IPS DF 19.7 (cell line): ENCODE results near the gene GATAD2A.
"Not testable (repeated sequence)": the region's sequence is repeated elsewhere in the genome, so short reads cannot be mapped to it uniquely, and the experiment has no call there.

Source experiments
- DNase-seq: peaks from one replicate; pipeline ENCODE4 v3.0.0-alpha.2; 2013; ENCODE audit warnings: low read depth, low spot score

The GATAD2A gene

GRCh38 chr19:19388568-19389555, 16.6 kb upstream of the GATAD2A start:
- no peak for DNase-seq

DNA sequence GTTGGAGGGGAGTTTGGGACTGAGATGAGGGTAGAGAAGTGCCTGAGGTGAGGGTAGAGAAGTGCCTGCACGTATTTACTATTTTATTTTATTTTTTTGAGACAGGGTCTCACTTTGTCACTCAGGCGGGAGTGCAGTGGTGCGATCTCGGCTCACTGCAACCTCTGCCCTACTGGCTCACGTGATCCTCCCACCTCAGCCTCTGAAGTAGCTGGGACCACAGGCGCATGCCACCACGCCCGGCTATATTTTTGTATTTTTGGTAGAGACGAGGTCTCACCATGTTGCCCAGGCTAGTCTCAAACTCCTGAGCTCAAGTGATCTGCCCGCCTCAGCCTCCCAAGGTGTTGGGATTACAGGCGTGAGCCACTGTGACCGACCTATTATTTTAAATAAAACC, 15.8 kb upstream of the GATAD2A start:
- not testable (repeated sequence) for DNase-seq

DNA sequence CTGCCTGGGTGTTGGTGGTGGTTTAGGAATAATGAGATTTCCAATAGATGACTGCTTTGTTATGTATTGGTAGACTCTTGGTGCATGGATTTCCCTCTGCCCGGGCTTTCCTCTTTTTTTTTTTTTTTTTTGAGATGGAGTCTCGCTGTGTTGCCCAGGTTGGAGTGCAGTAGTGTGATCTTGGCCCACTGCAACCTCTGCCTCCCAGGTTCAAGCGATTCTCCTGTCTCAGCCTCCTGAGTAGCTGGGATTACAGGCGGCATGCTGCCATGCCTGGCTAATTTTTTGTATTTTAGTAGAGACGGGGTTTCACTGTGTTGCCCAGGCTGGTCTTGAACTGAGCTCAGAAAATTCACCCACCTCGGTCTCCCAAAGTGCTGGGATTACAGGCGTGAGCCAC, 11.1 kb upstream of the GATAD2A start:
- not testable (repeated sequence) for DNase-seq

DNA sequence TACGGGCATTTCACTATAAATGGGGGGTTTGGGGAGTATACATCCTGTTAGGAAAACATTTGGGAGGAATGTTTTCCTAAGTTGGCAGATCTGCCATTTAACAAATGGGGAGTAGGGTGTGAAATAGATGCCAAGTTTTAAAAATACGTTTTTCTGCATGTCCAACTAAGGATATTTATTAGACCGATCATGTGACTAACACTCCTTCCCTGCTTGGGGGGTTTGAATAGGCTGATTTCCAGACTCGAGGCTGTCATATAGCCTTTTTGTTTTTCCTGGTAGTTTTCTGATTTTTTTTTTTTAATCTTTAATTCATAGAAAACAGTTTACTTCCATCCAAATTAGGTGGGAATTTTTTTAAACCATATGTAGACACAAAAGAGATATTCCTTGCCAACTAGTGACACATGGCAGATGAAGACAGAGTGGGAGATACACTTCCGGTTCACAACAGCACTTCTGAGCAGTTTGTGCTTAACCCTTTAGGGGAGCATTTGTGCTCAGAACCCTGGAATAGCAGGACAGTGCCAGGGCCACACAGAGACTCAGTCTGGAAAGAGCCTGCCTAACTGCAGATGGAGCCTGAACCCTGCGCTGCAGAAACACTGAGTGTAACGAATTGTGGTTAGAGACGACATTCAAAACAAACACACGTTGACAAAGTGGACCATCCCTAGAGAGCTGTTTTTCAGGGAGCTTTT, 5.6 kb upstream of the GATAD2A start:
- DNase-seq = no peak

- no peak for DNase-seq
Measured at GRCh38 chr19:19402656-19403372, 2.7 kb upstream of the GATAD2A start.

- DNase-seq = no peak
Measured at GRCh38 chr19:19403373-19403901, 2.0 kb upstream of the GATAD2A start.

DNA sequence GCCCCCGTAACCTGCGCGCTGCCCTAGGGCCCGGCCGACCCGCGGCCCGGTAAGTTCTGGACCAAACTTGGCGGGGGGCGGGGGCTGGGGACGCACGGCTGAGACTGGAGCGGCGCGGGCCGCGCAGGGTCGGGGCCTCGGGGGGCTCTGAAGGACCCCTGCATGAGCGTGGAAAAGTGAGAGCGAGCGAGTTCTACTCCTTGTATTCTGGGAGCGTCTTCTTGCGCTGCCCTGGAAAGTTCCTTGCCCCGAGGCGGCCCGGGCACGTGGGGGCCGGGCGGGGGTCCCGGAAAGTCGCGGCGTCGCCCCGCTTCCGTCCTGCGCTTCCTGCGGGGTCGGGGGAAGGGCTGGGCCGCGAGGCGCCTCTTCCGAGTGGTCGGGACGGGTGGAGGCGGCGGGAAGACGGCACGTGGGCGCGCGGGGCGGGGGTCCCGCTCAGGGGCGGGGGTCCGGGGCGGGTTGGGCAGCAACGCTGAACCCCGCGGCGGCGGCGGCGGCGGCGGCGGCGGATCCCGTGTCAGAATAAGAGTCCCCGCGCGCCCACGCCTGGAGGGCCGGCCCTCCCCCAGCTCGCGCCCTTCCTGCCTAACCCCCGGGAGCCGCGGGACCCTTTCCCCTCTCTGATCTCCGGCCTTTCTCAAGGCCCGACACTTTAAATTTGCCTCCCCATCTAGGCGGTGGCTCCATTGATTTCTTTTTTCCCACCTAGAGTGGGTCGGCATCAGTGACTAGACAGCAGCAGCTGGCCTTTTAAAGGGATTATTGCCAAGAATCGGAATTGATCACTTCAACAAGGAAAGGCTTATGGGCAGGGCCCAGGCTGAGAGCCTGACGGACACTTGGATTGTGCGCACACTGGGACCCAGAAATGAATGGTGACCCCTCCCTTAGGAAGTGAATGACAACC, 749 bp downstream of the GATAD2A start:
- DNase-seq = no peak

DNA sequence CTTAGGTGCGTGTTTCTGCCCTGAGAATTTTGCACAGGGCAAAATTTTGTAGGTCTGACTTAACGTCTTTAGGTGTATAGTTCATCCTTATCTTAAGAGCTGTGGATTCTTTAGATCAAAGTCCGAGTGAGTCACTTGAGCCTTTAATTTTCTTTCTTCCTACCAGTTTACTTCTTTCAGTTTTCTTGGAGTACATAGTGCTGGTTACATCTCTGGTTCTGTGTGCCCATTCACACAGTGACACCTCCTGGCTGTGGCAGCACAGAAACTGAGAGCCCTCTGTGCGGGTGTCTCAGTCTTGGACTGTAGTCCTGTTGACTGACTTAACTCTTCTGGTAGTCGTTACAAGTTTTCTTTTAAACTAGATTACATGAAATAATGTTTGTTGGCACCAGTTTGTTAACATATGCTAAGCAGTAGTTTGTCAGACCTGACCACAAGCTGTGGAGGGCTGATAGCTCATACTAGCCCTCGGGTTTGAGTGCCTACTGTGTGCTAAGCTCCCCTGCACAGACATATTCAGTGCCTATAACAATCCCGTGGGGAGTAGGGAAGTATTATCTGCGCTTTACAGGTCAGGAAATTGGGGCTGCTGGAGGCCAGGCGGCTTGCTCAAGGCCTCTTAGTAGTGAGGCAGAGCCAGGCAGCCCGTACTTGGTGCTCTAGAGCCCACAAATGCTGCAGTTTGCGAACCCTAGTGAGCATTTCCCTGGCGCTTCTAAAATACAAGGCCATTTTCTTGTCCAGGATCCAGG, 1.6 kb downstream of the GATAD2A start:
- DNase-seq = no peak

DNA sequence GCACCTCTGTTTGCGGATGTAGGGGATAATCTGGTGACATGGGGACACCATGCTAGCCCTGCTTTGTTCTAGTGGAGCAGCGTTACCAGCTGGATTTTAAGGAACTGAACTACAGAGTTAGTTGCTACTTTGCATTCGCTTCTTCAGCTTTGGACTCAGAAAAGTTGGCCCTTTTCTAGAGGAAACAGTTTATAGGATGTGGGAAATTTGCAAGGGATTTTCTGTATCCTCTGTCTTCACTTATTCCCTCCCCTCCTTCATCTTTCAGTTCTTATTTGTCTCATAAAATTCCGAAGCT, 2.1 kb downstream of the GATAD2A start:
- no peak for DNase-seq

DNA sequence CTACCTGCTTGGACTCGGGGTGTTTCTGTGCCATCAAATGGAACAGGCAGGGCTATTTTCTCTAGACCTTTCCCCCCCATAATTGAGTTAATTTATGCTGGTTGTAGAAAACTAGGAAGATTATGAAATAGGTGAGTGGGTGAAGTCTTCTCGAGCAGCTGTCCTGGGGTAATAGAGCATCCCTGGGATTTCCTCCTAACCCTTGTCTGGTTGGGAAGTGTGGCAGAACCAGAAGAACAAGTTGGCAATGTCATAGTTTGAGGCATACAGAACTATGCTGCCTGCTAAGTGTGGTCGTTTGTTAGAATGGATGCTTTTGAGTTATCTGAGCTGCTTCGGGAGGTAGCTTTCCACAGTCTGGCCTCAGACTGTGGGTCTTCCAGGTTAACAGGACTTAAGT, 3.7 kb downstream of the GATAD2A start:
- no peak for DNase-seq

- DNase-seq = no peak
Measured at GRCh38 chr19:19409631-19410030, 4.2 kb downstream of the GATAD2A start.

GRCh38 chr19:19410553-19411550, 5.4 kb downstream of the GATAD2A start:
- no peak for DNase-seq

DNA sequence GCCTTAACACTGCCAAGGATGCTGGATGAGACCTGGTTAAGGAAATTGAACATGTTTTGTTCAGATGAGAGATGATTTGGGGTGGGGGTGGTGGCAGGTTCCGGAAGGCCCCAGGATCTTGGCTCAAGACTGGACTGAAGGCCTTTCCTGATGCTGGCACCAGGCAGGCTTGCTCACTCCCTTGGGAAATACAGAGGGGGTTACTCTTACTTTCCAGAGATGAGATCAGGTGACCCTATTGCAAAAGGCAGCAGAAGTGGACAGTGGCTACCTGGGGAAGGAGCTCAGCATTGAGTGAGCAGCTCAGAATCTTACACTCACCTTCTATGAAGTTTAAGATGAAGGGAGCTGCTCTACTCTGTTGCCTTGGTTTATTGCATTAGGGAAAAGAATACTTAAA, 10.8 kb downstream of the GATAD2A start:
- no peak for DNase-seq

DNA sequence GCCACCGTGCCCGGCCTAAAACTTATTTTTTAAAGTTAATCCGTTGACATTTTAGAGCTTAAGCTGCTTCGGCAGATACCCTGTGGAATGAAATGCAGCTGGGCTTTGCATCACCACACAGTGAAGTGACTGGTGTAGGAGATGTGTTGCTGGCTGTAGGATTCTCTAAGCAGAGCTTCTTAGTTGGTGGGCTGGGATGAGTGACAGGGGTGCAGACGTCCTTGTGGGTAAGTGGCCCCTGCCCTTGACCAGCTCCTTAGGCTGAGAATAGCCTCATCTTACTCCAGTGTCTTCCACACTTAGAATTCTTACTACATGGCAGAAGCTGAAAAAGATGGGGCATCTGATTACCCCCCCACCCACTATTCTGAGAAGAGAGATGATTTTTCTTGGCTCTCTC, 11.6 kb downstream of the GATAD2A start:
- DNase-seq = no peak

DNA sequence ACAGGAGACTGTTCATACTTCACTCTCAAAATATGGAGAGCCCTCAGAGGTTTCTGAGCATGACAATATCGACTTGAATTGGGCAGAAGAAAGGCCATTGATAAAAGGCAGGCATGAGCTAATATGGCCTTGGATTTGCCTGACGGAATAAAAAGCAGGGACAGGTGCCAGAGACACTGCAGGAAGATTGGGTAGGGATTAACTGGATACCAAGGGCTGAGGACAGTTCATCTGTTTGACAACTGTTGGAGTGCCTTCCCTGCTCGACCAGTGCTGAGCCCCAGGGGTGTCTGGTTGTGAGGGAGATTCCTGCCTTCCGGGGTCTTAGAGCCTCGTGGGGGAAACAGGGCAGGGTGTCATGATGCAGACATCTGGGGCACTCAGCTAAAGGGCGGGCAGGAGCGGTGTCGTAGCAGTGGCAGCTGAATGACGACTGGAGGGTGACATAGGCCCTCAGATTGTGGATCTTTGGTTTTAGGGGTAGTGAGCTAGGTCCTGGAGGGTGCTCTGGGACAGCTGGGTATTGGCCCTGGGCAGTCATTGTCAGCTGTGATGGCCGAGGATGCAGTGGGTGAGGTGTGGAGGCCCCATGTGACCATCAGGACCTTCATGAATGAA, 12.3 kb downstream of the GATAD2A start:
- no peak for DNase-seq

DNA sequence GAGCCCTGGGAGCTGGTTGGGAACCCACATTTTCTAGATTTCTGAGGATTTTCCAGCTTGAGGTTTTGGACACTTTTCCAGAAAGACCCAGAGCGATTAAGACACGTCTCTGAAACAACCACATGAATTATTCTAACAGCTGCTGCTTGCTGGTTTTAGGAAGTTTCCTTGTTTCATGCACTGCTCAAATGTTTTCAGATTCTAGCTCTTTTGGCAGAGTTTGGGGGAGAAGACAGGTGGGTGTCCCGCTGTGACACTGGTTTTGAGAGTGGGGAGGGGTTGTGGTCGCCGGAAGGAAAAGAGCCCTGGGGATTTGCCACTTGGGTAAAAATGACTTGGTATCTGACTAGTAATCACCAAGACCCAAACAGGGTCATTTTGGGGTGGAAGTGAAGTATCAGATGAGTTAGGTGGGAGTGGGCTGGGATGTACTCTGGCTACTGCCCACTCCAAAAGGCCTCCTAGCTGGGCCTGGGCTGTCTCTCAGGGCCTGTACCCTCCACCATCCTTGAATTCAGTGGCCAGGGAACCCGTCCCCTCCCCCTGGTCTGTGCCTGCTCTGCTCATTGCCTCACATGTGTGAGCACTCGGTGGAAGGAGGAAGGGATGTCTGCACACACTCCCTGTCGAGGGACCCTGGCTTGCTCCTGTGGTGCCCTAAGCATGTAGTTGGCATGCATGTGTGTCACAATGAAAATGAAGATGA, 13.2 kb downstream of the GATAD2A start:
- no peak for DNase-seq

GRCh38 chr19:19420570-19421298, 15.3 kb downstream of the GATAD2A start:
- DNase-seq = no peak
